GM18868 (cell line): ENCODE measurements around the gene LRP1B.
"Not testable (repeated sequence)": the region's sequence is repeated elsewhere in the genome, so short reads cannot be mapped to it uniquely, and the experiment has no call there.

Experiments used
- ATAC-seq: cut with Tn5 transposase; IDR thresholded peaks from one replicate; pipeline ENCODE4 v1.9.1; 2021; ENCODE audit warnings: mild to moderate bottlenecking, moderate library complexity; ENCODE audit not compliant: unreplicated experiment

The LRP1B gene

DNA sequence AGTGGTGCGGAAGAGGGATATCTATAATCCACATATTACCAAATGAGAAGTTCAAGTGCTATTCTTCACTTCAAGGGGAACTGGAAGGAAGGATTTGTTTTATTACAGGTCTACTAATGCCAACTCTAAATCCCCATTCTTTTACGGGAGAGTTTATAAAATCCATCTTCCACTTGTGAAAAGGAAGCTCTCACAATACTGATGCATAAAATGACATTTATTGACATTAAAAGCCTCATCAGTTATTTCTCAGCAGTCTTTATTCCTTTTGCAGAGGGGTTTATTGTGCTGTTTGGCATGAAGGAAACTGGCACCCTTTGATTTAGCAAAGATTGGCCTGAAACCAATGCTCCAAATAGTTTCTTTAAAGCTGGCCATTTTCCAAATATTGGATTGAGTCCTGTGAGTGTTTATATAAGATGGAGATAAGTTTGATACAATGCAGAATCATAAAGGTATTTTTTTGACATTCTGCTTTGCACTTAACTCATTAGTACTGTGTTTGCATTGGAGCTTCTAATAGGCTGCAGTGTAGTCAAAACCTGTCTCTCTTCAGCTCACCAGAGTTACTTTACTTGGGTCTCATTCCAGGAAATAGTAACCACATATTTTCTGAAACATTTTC is 26.6 kb downstream of the LRP1B start:
- no peak for ATAC-seq

DNA sequence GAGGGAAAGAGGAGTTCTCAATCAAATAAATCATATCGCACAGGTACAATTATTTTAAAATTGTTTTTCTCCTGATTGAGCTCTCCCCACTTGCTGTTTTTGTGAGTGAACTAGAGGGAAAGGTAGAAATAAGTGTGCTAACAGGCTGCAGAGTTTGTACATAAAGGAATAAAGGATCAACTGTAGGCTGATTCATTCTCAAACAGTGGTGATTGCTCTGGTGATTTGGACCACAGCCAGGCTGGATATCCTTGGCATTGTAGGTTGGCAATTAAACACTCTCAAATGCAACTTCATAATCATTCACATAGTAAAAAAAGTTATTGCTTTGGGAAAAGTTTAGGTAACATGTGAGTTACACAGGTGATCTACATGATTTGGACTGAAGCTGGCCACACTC is 29.8 kb downstream of the LRP1B start:
- ATAC-seq = no peak

DNA sequence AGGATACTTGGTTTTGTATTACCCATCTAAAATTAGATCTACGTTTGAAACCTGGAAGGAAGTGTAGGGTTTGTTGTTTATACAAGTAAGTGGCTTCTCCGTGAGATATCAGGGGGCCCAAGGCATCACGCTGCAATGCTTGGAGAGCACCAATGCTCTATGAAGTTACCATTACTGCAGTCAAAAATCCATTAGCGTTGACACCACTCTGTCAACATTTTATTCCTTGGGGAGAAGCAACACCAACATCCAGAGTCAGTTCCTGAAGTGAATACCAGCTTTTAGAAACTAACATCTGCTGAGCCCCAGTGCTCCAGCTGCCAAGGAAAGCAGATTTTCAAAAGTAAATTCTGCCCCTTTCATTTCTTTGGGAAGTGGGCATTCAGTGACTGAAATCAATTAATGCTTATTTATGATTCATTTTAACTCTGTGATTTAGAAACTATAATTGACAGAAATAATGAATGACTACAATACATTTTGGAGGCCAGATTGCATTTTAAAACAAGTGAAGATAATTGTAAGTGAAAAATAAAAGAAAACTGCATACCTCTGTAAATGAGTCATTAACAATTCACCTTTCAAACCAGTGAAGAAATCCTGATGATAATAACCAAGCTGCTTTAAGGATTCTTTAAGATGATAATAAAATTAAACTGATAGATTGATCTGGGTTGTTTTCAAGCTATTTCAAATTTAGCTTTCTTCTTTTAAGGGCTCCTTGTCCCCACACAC is 30.5 kb downstream of the LRP1B start:
- ATAC-seq = no peak

DNA sequence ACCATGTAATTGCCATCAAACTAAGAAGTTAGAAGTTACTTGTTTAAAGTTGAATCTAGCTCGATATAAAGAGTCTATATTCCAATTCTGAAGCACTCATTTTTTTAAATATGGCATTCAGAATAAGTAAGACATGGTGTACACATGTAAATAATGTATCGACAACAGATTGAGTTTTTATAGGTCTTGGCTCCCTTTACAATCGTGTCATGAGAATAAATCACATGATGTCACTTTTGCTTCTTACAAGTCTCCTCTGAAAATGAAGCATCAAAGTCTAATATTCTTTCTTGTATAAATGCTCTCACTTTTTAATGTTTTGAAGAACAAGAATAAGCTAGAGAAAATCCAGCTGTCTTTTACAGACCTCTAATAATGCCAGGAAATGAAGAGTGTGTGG is 33.1 kb downstream of the LRP1B start:
- ATAC-seq = no peak

- ATAC-seq = no peak
Measured at GRCh38 chr2:142095647-142096046, 35.2 kb downstream of the LRP1B start.

DNA sequence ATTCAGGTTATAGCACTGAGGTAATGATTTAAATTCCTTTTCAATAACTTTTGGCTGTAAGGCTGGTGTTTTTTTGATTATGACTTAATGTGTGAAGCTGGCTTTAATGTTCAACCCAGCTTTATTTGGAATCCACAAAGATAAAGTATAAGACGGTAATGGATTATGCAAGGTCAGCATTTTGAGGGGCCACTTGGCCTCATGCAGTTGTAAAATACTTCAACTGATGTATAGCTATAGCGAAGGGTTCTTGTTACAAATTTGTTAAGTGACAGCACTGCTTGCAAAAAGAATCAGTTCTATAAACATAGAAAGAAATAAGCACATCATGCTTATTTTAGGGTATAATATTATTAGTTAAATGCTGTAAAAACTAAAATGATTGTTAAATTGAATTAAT is 36.6 kb downstream of the LRP1B start:
- ATAC-seq = no peak

DNA sequence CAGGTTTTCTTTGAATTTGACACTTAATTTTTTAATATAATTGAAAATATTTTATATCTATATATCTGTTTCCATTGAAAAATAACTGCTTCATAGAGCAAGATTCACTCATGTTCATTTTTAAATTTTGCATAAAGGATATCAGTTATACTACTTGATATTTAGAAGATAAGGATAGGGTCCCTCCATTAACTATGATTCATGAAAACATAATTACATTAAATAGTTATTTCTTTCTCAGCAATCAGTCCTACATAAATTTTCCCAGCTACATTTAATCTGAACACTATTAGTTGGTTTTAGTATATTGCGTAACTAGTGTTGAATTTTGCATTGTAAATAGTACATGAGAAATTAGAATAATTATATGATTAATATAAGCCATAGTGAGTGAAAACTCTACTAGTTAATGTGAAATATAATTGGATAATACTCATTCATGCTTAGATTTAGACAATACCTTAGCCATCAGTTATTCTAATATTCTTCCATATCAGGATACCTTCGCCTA is 42.7 kb downstream of the LRP1B start:
- no peak for ATAC-seq

- ATAC-seq = not testable (repeated sequence)
Measured at GRCh38 chr2:142087585-142087984, 43.2 kb downstream of the LRP1B start.

DNA sequence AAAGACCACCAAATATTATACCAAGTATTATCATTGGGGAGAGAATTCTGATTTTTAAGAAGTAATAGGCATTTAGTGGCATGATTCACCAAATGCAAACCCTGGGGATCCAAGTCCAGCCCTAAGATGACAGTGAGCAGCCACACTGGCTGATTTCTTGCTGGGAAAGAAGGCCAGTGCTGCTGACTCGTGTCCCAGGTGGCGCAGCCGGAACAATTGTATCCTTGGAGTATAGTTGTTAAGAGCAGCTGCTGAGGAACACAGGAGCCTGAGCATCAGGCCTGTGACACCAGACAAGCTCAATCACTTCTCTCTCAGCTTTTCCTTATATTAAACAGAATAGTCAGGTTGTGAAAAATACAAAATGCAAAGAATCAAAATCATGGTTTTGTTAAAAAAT is 48.4 kb downstream of the LRP1B start:
- ATAC-seq = no peak

- ATAC-seq = no peak
Measured at GRCh38 chr2:142076317-142076716, 54.5 kb downstream of the LRP1B start.

- ATAC-seq = no peak
Measured at GRCh38 chr2:142075826-142076225, 55.0 kb downstream of the LRP1B start.

GRCh38 chr2:142069251-142069888 is 61.4 kb downstream of the LRP1B start:
- ATAC-seq = no peak

DNA sequence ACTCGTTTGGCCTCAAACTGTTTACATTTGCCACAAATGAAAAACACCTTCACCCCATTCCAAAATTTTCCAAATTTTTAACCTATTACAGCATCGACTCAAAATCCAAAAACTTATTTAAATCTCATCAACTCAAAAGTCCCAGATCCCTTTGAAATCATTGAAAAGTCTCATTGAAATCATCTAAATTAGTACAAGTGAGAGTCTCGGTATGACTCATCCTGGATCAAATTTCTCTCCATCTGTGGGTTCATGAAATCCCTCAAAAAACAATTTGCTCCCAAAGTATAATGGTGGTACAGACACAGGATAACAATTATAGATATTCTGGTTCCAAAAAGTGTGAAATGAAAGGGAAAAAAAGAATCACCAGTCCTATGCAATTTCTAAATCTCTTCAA is 65.1 kb downstream of the LRP1B start:
- no peak for ATAC-seq

- no peak for ATAC-seq
Measured at GRCh38 chr2:142065156-142065555, 65.7 kb downstream of the LRP1B start.

DNA sequence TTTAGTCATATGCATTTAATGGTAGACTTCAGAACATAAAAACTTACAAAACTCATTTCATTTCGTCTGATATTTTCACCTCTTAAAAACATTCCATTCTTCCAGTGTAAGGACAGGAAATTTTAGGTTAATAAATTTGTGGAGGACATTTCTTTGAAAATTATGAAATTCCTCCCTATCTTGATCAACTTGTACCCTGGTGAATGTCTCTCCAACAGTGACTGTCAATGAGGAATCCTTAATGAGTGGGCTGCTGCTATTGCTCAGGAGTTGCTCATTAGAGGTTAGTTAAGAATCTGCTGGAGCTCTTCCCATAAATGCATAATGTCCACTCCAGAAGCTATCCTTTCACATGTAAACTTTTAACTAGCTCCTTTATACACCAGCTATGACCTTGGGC is 69.1 kb downstream of the LRP1B start:
- no peak for ATAC-seq

DNA sequence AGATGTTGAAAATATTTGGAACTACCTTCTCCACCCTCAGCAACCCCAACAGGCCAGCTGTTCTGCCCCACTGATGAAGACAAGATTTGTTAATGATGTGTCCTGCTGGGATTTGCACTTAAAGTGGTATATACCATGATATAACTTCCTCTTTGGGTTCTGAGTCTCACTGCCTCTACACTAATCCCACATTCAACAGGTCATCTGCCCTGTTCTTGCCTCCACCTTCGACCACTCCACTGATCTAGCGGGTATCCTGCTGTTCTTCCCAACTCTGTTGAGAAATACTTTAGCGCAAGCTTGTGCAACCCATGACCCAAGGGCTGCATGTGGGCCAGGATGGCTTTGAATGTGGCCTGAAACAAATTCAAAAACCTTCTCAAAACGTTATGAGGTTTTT is 72.7 kb downstream of the LRP1B start:
- no peak for ATAC-seq

- no peak for ATAC-seq
Measured at GRCh38 chr2:142056784-142057183, 74.0 kb downstream of the LRP1B start.

DNA sequence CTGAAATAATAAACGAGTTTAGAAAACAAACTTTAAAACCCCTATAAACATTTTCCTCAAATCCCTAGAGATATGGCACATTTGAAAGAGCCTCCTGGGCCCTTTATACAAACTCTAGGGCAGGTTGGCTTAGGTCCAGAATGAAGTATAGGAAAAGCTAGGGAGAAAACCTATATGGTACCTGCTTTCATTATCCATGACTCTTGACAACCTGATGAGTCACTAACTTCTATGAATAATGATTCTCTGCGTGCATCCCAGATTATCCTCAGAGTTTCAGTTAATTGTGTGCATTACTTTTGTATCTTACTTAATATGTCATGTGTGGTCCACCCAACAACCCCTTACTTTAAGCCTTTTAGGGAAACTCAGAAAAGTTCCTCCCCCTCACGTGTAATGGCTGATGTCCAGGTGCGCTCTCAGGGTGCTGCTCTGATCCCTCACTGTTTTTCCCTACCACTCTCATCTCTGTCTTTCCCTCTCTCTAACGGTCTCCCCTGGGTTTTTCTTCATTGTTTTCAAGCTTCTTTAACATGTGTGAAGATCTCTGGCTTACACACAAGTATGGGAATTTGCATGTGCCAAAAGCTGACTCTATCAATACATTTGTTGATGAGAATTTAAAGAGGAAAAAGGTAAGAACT is 78.5 kb downstream of the LRP1B start:
- ATAC-seq = no peak

DNA sequence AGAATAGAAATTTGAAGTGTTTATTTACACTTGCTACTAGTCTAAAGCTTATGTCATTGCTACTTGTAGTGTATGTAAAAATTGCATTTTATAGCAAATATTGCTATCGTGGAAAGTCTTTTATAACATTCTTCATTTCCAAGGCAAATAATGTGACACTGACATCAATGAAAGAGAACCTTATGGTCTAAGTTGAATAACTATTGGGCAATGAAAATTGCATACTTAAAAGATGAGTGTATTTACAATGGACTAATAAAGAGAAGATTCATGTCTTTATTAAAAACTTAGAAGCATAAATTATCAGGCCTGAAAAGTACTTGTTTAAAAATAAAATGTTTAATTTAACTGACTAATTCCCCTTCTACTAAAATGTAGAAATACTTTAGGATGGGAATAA is 82.2 kb downstream of the LRP1B start:
- ATAC-seq = no peak

DNA sequence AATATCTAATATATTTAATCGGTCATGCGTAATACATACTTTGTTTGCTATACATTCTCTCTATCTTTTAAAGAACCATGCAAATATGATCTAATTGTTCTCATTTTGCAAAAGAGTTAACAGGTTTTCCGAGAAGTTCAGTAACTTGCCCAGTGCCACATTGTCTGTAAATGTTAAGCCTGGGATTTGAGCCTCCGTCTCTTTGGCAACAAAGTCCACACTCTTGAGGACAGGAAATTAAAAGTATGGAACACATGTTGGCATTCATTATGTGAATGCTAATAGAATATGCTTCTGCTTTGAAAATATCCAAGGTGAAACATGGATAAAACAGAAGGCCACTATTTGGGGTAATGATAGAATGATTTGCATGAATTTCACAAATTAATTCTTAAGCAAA is 85.2 kb downstream of the LRP1B start:
- ATAC-seq = no peak

- no peak for ATAC-seq
Measured at GRCh38 chr2:142044197-142044596, 86.6 kb downstream of the LRP1B start.
